GM11168 (cell line): ENCODE data around the gene JMJD1C.
"Not testable (repeated sequence)": the region's sequence is repeated elsewhere in the genome, so short reads cannot be mapped to it uniquely, and the experiment has no call there.

Source experiments
- in situ Hi-C: fragments of 300-500 bp; cut with MboI; formaldehyde crosslinking; loops from one replicate; pipeline ENCODE4 v1.12.0; 2022; ENCODE audit warnings: low sequenced_read_pairs; ENCODE audit not compliant: unreplicated experiment

JMJD1C gene

DNA sequence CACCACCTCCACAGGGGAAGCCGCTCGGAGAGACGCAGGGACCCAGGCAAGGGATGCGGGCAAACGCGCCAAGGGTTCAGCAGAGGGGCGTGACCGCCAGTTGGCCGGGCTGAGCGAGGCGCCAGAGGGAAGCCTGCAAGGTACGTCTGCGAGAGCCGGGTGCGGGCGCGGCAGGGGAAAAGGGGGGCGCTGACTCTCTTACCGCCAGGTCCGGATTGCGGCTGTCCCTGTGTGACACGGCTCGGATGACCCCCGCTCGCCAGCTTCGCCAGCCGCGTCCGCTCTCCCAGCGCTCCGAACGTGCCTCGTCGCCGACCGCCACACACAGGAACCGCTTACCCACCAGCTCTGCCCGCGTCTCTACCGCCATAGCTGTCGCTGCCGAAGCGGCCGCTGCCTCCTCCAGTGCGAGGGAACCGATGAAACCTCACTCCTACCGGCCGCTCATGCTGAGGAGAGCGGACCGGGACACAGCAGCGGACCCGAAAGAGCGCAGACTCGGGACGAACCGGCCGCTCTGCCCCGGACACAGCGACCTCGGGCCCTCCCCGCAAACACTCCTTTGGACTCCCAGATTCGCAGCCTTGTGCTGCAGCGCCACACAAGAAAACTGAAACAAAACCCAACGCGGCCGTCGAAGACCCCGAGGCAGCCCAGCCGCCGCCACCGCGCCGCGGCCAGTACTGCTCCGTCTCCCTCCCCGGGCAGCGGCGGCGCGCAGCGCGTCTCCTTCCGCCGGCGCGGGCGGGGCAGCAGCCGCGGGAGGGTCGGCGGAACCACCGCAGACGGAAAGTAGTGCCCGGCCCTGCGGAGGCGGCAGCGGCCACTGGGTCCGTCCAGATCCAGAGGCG is at the start of gene JMJD1C:
Gene JMJD1C (minus strand): TSS at position 685 of the 851 bp plus-strand sequence. CDS start 315 bp downstream, at position 370.
- in situ Hi-C loops = loop anchor here (10.0 kb wide), 2 partner anchors 159 to 251 kb away; no protein-coding TSS in a partner anchor

DNA sequence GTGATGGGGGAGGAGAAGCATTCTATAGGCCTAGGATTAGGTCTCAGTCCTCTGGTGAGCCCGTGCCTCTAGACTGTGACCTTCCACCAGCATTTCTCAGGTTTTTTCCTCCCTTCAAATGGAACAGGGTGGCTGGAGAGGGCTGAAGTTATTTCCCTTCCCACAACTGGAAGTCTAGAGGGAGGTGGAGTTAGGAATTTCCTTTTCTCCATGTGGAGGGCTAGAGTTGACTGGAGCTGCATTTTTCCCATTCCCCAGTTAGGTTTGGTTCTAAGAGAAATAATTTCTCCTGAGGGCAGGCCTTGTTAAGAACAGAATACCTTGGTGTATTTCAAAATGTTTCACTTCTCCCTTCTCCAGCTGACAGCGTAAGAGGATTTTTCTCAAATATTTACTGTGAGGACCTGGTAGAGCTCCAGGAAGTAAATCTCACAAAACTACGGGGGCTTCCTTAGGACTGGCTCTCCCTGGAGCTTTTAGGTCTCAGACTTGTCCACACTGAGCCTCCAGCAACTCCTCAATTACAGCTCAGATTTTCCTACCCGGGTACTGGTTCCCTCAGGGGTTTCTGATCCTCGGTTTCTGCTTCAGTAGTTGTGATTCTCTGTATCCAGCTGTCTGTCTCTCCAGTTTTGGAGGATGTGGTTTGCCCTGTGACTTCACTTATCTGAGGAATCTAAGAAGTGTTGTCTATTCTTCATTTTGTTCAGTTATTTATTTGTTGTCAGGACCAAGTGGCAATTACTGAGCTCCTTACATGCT is 49.4 kb upstream of the JMJD1C start:
- in situ Hi-C loops = no loop called here

- in situ Hi-C loops = no loop called here
These were observed 40.8 kb upstream of the JMJD1C start for GRCh38 chr10:63506554-63506953.

- in situ Hi-C loops = no loop called here
These were observed 39.8 kb upstream of the JMJD1C start for GRCh38 chr10:63505562-63505961.

DNA sequence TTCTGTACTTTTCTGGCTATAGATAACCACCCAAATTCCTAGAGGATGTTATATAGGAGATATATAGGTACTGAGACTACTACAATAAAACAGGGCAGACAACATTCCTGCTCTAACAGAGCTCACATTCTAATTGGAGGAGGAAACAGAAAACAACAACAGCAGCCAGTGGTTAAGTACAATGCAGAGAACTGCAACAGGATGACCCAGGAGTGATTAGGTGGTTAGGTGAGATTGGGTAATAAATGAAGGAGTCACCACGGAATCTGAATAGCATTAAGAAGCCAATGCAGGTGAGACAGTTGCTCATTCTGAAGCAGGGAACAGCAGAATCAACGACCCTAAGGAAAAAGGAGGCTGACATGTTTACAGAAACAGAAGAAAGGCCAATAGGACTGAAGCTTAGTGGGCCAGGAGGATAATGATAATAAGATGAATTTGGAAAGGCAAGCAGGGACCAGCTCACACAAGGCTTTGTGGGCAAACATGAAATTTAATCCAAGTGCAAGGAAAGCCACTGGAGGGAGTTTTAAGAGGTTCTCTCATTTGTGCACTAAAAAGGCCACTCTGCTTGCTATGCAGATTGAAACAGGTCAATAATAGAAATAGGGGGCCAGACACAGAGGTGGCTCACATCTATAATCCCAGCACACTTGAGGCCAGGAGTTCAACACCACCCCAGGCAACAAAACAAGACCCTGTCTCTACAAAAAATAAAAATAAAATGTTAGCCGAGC is 38.5 kb upstream of the JMJD1C start:
- in situ Hi-C loops = no loop called here

GRCh38 chr10:63503395-63503794 is 37.6 kb upstream of the JMJD1C start:
- in situ Hi-C loops = no loop called here

GRCh38 chr10:63502832-63503231 is 37.1 kb upstream of the JMJD1C start:
- in situ Hi-C loops = no loop called here

- in situ Hi-C loops = no loop called here
These were observed 36.2 kb upstream of the JMJD1C start for GRCh38 chr10:63501954-63502353.

GRCh38 chr10:63500551-63500950 is 34.8 kb upstream of the JMJD1C start:
- in situ Hi-C loops = not testable (repeated sequence)

DNA sequence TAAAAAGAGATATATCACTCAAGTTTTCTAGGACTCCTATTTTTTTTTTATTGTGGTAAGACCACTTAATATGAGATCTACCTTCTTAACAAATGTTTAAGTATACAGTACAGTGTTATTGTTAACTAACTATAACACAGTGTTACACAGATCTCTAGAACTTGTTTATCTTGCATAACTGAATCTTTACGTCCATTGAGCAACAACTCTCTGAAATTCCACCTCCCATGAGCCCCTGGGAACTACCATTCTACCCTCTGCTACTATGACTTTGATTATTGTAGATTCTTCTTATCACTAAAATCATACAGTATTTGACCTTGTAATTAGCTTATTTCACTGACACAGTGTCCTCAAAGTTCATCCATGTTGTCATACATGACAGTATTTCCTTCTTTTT is 32.9 kb upstream of the JMJD1C start:
- in situ Hi-C loops = no loop called here

DNA sequence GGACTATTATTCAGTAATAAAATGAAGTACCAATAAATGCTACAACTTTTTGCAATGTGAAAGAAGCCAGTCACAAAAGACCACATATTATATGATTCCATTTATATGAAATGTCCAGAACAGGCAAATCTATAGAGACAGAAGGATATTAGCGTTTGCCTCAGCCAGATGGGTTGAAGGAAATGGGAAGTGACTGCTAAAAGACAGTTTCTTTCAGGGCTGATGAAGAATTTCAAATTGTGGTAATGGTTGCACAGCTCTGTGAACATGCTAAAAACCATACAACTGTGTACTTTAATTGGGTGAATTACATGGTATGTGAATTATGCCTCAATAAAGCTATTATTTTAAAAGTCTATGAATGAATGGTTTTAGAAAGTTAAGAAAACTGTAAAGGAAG is 31.5 kb upstream of the JMJD1C start:
- in situ Hi-C loops = no loop called here

- in situ Hi-C loops = no loop called here
These were observed 30.8 kb upstream of the JMJD1C start for GRCh38 chr10:63496561-63496960.

DNA sequence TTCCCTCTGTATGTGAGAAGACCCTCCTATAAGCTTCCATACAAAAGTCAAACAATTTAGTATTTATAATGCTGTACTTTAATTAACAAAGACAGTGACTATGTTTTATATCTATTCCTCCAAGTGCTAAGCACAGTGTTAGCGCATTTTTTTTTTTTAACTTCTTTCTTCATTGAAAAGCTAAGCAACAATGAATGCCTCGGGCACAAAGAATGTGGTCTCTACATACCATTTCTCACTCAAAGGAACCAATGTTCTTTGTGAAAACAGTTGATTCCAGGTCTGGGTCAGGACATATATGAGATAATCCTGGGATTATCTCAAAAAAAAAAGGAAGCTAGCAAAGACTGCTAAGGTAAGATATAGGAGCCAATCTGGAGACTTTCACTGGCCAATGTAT is 29.2 kb upstream of the JMJD1C start:
- in situ Hi-C loops = no loop called here

GRCh38 chr10:63493004-63493403 is 27.2 kb upstream of the JMJD1C start:
- in situ Hi-C loops = no loop called here

- in situ Hi-C loops = not testable (repeated sequence)
These were observed 26.5 kb upstream of the JMJD1C start for GRCh38 chr10:63492317-63492690.

- in situ Hi-C loops = no loop called here
These were observed 26.0 kb upstream of the JMJD1C start for GRCh38 chr10:63491588-63492316.

DNA sequence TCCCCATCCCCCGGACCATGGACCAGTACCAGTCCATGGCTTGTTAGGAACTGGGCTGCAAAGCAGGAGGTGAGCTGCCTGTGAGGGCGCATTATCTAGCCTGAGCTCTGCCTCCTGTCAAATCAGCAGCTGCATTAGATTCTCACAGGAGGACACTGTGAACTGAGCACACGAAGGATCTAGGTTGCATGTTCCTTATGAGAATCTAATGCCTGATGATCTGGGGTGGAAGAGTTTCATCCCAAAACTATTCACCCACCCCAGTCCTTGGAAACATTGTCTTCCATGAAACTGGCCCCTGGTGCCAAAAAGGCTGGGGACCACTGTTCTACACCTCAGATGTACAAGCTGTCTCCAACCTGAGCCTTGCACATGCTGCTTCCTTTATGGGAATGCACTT is 24.1 kb upstream of the JMJD1C start:
- in situ Hi-C loops = no loop called here

GRCh38 chr10:63487990-63488389 is 22.2 kb upstream of the JMJD1C start:
- in situ Hi-C loops = no loop called here

GRCh38 chr10:63483983-63484382 is 18.2 kb upstream of the JMJD1C start:
- in situ Hi-C loops = no loop called here

- in situ Hi-C loops = no loop called here
These were observed 16.1 kb upstream of the JMJD1C start for GRCh38 chr10:63481815-63482421.
